Ovary (tissue), 9 donors: ENCODE measurements around the gene WHAMM. TPM values are rescaled to one million over a fixed set of nuclear protein-coding genes. Genes with fewer than 3 reads are reported as not detected.

Experiments used
- DNase-seq, 5 donors: peaks; one replicate each; pipeline ENCODE4 v3.0.0-alpha.2; 2019 to 2020
- H3K27ac ChIP-seq, 2 donors: fragments of 200-600 bp; one replicate each; pipeline versions ENCODE4 v1.5.1 to v1.8.0; 2019 to 2022
- H3K27me3 ChIP-seq: fragments of 200-600 bp; one replicate; pipeline ENCODE4 v1.8.0; 2022
- H3K36me3 ChIP-seq: fragments of 200-600 bp; sonication (generic); one replicate; pipeline ENCODE4 v1.5.1; 2019
- H3K4me1 ChIP-seq: one replicate; pipeline ENCODE4 v1.8.1; 2013; ENCODE audit warnings: mild to moderate bottlenecking, moderate library complexity; ENCODE audit not compliant: insufficient read depth
- H3K4me3 ChIP-seq: fragments of 200-600 bp; sonication (generic); one replicate; pipeline ENCODE4 v1.5.1; 2017
- H3K9me3 ChIP-seq, 2 donors: fragments of 200-600 bp in 1 of 2; sonication (generic) in 1 of 2; one replicate each; pipeline versions ENCODE4 v1.5.1 to v1.8.1; 2013 to 2019; ENCODE audit warnings: mild to moderate bottlenecking in 1 of 2, moderate library complexity in 1 of 2
- EP300 ChIP-seq: sonication (generic); formaldehyde crosslinking; IDR thresholded peaks from one replicate; pipeline ENCODE4 v1.6.1; 2017; ENCODE audit warnings: antibody characterized with exemption
- POLR2A ChIP-seq: fragments of 450-650 bp; IDR thresholded peaks from one replicate; pipeline ENCODE4 v1.6.1; 2017; ENCODE audit warnings: antibody characterized with exemption, mild to moderate bottlenecking, moderate library complexity
- WGBS, 3 donors: extraction: QIAGEN DNeasy Blood & Tissue Kit in 1 of 3; methylation state at CpG; one replicate each; pipeline versions ENCODE4 v1.1.5 to v1.1.7; 2013 to 2017; 5-methylcytosine and 5-hydroxymethylcytosine counted together
- intact Hi-C, 4 donors: fragments of 100-400 bp; cut with DNase I; formaldehyde crosslinking; loops; one replicate each; pipeline versions ENCODE4 v1.11.0 to v1.15.1; 2022 to 2023
- polyA plus RNA-seq, 2 donors: library from polyadenylated mRNA; stranded (reverse); fragments of 200-250 nt in 1 of 2; fragments of 350-450 nt in 1 of 2; fragmentation: Illumina TruSeq in 1 of 2; extraction: RNeasy Lipid Tissue Mini Kit (QIAGEN cat#74804) in 1 of 2; gene quantifications; one replicate each; pipeline ENCODE4 v1.2.3, GENCODE V29; 2013 to 2014
- total RNA-seq, 7 donors: library from RNA; depleted of rRNA in 2 of 7; stranded (reverse); fragments of >200 nt in 2 of 7; fragmentation: NEBNext Ultra II Directional in 3 of 7; extraction: Animal tissue kit (Norgen Biotek cat#: 25700) in 3 of 7; gene quantifications; one replicate each; pipeline versions ENCODE4 v1.1.0 to v1.2.4, GENCODE V29; 2016 to 2023
- TF ChIP-seq, protein P1 (sequence below), 3 donors: fragments of 450-650 bp in 2 of 3; fragments of 200-600 bp in 1 of 3; IDR thresholded peaks; one replicate each; pipeline versions ENCODE4 v1.5.1 to v1.8.0; 2016 to 2022; ENCODE audit warnings: antibody characterized with exemption in 3 of 3, mild to moderate bottlenecking in 1 of 3
- donor health status: DM: no; HTN: no; CAD: no; lungs with moderate emphysema.
- donor health status: DM: no; HTN: no; CAD: no.
- donor health status: Bipolar disorder and iron deficiency.
- donor health status: DM: yes; HTN: yes; CAD: no.
- donor health status: DM: no; HTN: no; CAD: no.
- donor health status: DM: yes; HTN: yes; CAD: no.

The WHAMM gene
- total and polyA plus RNA-seq, 9 donors, result 6.5 to 12.5 (median 8.5) TPM

- intact Hi-C loops, result no loop called here
- 74 to 81% (median 76%) methylated on average over 7 of the region's 7 CpGs for WGBS, 3 donors
- TF ChIP-seq, protein P1, sequence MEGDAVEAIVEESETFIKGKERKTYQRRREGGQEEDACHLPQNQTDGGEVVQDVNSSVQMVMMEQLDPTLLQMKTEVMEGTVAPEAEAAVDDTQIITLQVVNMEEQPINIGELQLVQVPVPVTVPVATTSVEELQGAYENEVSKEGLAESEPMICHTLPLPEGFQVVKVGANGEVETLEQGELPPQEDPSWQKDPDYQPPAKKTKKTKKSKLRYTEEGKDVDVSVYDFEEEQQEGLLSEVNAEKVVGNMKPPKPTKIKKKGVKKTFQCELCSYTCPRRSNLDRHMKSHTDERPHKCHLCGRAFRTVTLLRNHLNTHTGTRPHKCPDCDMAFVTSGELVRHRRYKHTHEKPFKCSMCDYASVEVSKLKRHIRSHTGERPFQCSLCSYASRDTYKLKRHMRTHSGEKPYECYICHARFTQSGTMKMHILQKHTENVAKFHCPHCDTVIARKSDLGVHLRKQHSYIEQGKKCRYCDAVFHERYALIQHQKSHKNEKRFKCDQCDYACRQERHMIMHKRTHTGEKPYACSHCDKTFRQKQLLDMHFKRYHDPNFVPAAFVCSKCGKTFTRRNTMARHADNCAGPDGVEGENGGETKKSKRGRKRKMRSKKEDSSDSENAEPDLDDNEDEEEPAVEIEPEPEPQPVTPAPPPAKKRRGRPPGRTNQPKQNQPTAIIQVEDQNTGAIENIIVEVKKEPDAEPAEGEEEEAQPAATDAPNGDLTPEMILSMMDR (IDR thresholded peaks at IDR 0.05), result no peak
- TF ChIP-seq POLR2A, result no peak
- TF ChIP-seq EP300, result no peak
- no peaks in the 10 kb centered on the region for H3K27me3 ChIP-seq
- no peak overlapping the region for H3K27ac ChIP-seq
- H3K4me1 ChIP-seq, result no peaks in the 10 kb centered on the region
- no peaks in the 10 kb centered on the region for H3K9me3 ChIP-seq
- no peak for DNase-seq
- H3K4me3 ChIP-seq, result no peak overlapping the region
- H3K36me3 ChIP-seq, result no peaks in the 10 kb centered on the region
These were observed 10.1 kb upstream of the WHAMM start for GRCh38 chr15:82799183-82799841.

GRCh38 chr15:82802497-82802896, 6.9 kb upstream of the WHAMM start:
- no peaks in the 10 kb centered on the region for H3K9me3 ChIP-seq
- H3K36me3 ChIP-seq, result no peaks in the 10 kb centered on the region
- no peaks in the 10 kb centered on the region for H3K4me1 ChIP-seq
- WGBS, 3 donors, result 73 to 93% (median 86%) methylated on average over 1 of the region's 1 CpG
- no peak overlapping the region for H3K27ac ChIP-seq
- no peak overlapping the region for H3K4me3 ChIP-seq
- no peaks in the 10 kb centered on the region for H3K27me3 ChIP-seq
- no peak for TF ChIP-seq POLR2A
- TF ChIP-seq, protein P1 (IDR thresholded peaks at IDR 0.05), result no peak
- TF ChIP-seq EP300, result no peak
- no peak for DNase-seq
- intact Hi-C loops, result loop anchor here in 1 of 4 donors (10.0 kb wide), 1 partner anchor 268 kb away; no protein-coding TSS in a partner anchor

DNA sequence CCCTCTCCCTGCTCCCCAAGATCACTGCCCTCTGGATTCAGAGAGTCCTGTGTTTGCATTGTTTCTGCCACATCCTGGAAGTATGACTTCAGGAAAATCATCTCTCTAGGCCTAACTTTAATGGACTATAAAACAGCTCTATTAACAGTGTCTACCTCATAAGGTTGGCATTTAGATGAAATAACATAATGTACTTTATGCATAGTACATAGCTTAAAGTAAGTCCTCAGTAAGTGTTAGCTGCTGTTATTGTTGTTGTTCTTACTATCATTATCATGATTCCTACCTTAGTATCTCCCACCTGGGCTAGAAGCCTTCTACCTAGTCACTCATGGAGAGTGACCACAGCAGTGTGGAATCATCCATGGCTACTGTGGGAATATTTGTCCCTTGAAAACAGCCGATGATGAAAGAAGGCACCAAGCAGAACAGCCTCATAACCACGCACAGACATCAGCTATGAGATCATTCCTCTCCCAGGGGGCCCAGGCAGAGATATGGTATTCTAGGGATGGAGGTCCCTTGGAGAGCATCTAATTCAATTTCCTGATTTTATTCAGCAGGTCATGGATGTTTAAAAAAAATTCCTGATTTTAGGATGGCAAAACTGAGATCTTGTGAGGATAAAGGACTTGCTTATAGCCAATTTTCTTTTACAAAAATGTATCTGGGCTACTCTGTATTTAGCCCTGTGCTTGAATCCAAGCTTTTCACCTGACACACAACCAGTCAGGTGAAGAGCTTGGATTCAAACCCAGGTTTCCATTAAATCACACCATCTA, 5.4 kb upstream of the WHAMM start:
- TF ChIP-seq EP300 (no peak), POLR2A (no peak)
- TF ChIP-seq, protein P1 (IDR thresholded peaks at IDR 0.05), result no peak
- WGBS, 3 donors, result 85 to 92% (median 91%) methylated on average over 2 of the region's 2 CpGs
- Histone ChIP-seq H3K27ac (no peak overlapping the region), H3K27me3 (no peaks in the 10 kb centered on the region), H3K4me1 (no peaks in the 10 kb centered on the region), H3K4me3 (no peak overlapping the region), H3K36me3 (no peaks in the 10 kb centered on the region), H3K9me3 (no peaks in the 10 kb centered on the region)
- intact Hi-C loops, result loop anchor here in 1 of 4 donors (10.0 kb wide), 1 partner anchor 269 kb away; no protein-coding TSS in a partner anchor
- no peak for DNase-seq

DNA sequence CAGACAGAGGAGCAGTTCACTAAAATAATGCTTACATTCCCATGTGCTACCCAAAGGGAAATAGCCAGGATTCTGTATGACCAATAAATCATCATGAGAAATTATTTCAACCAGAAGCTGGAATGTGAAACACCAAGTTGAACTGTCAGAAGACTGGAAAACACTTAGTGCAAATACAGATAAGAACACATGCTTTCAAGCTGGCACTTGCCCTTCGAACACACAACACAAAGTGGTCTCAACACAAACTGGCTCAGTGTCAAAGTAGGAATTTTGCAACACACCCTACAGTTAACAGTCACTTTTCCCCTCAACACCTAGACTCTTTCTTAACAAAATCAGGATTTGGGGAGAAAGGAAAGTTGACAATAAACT, 4.9 kb upstream of the WHAMM start:
- no peaks in the 10 kb centered on the region for H3K4me1 ChIP-seq
- 42 to 55% (median 44%) methylated on average over 1 of the region's 1 CpG for WGBS, 3 donors
- H3K4me3 ChIP-seq, result no peak overlapping the region
- no peaks in the 10 kb centered on the region for H3K9me3 ChIP-seq
- no peaks in the 10 kb centered on the region for H3K27me3 ChIP-seq
- H3K36me3 ChIP-seq, result no peaks in the 10 kb centered on the region
- DNase-seq, result no peak
- TF ChIP-seq POLR2A (no peak), EP300 (no peak)
- TF ChIP-seq, protein P1 (IDR thresholded peaks at IDR 0.05), result no peak
- intact Hi-C loops, result loop anchor here in 1 of 4 donors (10.0 kb wide), 1 partner anchor 270 kb away; no protein-coding TSS in a partner anchor
- H3K27ac ChIP-seq, result no peak overlapping the region
